ENCODE data around the gene CACNA1A.
"Not testable (repeated sequence)": the region's sequence is repeated elsewhere in the genome, so short reads cannot be mapped to it uniquely, and the experiment has no call there.

The CACNA1A gene

DNA sequence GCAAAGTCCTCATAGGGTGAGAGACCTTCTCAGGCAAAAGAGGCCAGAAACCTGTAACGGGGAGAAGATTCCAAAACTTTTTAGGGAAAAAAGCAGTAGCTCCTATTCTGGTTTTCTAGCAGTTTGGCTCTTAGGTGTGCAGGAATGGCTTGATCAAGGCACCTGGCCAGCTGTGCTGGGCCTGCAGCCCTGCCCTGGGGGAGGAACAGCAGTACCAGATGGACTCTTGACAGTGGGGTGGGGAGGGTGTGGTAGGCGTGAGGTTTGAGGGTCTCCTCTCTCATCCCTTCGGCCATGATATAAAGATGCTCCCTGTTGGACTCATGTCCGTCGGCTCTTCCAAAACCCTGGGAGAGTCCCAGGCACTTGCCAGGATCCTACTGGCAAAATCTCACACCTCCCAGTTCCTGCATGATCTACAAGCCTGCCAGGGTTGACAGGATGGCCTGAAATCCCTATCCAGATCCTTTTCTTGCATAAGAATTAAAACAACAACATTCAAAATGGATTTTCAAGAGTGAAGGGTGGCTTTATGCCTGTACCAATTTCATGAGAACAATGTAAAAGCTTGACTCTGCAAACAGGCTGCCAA, 235.7 kb downstream of the CACNA1A start:
- FAIRE-seq: no peak

DNA sequence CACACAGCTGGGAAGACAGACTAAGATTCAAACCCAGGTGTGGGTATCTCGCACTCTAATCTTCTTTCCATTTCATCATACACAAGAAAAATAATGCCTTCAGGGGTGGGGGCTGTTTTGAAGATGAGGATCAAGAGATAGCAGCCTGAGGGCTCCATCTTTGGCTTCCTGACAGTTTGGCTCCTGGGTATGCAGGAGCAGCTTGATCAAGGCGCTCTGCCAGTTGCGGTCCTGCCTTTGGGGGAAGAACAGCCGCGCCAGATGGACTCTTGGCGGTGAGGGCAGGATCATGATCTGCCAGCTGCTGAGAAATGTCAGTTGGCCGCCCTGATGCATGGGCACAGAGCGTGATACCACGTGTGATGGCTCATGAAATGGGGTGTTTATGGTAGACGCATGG, 236.9 kb downstream of the CACNA1A start:
- no peak for FAIRE-seq

DNA sequence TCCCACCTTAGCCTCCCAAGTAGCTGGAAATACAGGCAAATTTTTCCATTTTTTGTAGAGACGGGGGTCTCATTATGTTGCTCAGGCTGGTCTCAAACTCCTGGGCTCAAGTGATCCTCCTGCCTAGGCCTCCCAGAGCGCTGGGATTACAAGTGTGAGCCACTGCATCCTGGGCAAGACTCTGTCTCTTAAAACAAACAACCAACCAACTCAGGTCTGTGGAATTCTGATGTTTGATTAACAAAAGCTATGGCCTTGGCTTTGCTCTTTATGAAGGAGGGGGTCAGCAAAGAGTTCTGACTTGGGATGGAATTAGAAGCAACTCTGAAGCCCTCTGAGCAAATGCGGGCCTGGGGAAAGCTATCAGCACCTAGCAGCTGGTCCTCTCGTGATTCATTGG, 238.4 kb downstream of the CACNA1A start:
- FAIRE-seq: no peak

DNA sequence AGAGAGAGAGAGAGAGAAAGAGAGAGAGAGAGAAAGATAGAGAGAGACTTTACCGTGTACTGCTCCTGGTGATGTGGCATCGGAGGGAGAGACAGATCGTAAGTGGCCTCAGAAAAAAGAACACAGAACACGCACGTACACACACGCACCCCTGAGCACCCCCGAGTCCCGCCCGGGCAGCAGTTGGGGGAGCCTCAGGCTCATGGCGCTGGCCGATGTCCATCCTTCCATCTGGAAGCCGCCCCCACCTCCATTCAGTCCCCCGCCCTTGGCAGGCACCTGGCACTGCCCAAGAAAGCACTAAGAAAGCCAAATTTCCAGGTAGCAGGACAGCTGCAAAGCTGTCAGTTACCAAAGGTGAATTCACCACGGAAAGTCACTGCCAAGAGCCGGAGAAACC, 239.1 kb downstream of the CACNA1A start:
- no peak for FAIRE-seq

DNA sequence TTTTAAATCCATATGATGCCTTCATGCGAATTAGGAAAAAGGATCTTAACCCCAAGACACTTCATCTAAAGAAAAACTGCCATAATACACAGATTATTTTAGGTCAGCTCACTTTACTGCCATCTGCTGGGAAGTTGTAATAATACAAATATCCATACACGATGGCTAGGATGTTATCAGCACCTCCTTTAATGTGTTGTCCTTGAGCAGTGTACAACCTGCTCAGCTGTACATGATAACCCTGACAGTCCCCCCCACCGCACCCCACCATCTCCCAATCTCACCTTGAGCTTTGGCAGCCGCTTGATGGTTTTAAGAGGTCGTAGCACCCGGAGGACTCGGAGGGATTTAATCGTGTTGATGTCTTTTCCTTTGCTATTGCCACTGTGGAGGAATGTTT, 243.8 kb downstream of the CACNA1A start:
- no peak for FAIRE-seq

DNA sequence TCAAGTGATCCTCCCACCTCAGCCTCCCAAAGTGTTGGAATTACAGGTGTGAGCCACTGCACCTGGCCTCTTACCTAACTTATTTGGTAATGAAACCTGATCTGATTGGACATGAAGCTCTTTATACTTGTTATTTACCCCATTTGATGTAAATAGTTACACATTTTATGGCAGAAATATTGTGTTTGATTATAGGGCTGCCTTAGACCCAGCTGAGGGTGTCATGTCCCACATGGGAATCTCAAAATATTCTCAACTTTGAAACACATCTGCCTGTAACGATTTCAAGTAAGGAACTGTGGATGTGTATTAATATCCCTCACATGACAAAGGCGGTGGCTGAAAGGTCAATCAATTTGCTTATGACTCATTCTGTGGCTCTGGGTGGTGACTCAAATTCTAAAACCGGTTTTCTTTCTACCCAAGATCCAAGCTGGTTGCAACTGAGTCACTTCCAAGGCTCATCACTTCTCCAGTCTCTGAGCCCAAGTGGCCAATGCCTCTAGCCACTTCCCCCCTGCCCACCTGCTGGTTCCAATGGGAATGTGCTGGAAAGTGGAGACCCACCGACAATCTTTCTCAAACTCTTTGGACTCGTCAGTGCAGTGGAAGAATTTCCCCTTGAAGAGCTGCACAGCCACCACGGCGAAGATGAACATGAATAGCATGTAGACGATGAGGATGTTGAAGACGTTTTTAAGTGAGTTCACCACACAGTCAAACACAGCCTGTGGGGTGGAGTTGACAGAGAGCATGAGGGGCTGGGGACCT, 245.2 kb downstream of the CACNA1A start:
- FAIRE-seq: no peak

DNA sequence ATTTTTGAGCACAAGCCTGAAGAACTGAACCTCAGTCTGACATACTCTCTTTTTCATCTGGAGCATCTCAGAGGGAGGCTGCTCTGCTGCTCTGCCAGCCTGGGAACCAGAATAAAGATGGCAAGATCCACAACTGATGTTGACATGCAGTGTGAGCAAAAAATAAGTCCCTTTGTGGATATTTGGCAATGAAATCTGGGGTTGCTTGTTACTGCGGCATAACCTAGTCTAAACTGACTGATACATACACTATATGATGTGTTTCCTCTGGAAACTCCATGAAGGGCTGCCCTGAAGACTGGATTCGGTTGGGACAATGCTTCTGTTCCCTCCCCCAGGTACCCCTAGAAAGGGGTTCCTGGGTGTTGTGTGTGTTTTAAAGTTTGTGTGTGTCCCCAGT, 249.4 kb downstream of the CACNA1A start:
- no peak for FAIRE-seq

DNA sequence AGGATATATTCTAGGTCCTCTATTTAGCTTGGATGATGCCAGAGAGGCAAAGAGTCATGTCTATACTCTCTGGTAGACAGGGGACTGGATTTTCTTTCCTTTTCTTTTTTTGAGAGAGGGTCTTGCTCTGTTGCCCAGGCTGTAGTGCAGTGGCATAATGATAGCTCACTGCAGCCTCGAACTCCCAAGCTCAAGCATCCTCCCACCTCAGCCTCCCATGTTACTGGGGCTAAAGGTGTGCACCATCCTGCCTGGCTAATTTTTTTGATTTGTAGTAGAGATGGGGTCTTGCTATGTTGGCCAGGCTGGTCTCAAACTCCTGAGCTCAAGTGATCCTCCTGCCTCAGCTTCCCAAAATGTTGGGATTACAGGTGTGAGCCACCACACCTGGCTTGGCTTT, 249.9 kb downstream of the CACNA1A start:
- FAIRE-seq: not testable (repeated sequence)

DNA sequence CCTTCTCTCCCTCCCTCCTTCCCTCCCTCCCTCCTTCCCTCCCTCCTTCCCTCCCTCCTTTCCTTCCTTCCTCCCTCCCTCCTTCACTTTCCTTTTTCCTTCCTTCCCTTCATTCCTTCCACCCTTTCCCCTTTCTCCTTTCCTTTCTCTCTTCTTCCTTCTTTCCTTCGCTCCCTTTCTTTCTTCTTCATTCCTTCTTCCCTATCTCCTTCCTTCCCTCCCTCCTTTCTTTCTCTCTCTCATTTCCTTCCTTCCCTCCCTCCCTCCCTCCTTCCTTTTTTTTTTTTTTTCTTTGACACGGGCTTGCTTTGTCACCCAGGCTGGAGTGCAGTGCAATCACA, 250.6 kb downstream of the CACNA1A start:
- no peak for FAIRE-seq

DNA sequence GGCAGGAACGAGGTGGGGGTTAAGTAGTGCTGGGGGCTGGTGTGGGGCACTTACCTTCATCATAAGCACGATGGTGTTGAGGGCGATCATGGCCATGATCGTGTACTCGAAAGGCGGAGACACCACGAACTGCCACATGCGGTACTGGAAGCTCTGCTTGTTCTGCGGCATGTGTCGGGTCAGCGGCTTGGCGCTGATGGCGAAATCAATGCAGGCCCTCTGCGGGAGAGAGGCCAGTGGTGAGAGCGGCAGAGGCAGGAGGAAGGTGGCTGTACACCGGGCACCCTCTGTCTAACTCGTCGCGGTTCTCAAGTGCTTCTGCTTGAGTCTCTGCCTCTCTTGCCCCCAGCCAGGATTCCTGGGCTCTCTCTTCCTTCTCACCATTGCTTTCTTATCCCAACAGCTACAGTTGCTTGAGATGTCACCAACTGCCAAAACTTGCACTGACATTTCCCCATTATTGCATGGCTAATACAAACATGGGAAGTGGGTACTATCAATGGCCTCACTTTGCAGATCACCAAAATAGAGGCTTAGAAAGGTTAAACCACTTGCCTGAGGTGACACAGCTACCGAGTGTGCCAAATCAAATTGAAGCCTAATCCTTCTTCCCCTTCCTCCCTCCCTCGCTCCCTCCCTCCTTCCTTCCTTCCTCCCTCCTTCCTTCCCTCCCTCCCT, 251.1 kb downstream of the CACNA1A start:
- no peak for FAIRE-seq

DNA sequence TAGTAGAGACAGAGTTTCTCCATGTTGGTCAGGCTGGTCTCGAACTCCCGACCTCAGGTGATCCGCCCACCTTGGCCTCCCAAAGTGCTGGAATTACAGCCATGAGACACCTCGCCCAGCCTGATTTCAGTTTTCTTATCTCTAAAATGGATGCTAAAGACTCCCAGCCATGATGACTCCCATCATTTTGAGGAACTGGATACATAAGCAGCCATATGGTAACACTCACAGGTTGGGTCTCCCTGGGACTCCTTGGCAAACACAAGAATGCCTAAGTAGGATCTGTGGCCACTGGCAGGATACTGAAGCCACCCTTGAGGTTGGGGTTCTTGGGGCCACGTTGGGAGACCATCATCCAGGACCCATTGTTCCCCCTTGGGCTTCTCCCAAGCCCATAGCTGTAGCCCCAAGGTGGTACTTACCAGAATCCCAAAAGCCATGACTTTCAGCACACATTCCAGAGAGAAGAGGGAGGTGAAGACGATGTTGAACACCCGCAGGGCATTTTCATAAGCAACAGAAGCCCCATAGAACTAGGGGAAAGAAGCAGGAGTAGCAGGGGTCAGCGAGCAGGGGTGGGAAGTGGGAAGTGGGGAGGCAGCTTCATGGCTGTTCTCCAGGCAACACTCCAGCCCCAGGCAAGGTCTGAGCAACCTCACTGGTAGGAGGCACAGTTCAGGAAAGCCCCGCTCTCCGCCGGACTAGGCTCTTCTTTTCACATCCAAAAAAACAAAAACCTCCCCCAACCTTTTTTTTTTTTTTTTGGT, 253.5 kb downstream of the CACNA1A start:
- FAIRE-seq: no peak

DNA sequence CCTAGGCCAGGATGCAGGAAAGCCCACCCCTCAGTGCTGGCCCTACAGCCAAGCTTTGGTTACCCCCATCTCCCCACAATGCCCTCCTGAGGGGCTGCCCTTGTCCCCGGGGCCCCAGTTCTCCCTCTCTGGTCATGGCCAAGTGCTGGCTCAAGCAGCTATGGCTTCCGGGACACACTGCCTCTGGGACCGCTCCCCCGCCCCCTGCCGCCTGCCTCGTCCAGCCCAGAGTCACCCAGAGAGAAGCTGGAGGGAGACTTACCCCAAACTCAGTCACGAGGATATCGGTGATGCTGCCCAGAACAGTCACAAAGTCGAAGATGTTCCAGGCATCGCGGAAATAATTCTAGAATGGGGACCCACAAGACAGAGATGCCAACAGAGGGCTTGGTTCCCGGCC, 261.4 kb downstream of the CACNA1A start:
- FAIRE-seq: no peak

DNA sequence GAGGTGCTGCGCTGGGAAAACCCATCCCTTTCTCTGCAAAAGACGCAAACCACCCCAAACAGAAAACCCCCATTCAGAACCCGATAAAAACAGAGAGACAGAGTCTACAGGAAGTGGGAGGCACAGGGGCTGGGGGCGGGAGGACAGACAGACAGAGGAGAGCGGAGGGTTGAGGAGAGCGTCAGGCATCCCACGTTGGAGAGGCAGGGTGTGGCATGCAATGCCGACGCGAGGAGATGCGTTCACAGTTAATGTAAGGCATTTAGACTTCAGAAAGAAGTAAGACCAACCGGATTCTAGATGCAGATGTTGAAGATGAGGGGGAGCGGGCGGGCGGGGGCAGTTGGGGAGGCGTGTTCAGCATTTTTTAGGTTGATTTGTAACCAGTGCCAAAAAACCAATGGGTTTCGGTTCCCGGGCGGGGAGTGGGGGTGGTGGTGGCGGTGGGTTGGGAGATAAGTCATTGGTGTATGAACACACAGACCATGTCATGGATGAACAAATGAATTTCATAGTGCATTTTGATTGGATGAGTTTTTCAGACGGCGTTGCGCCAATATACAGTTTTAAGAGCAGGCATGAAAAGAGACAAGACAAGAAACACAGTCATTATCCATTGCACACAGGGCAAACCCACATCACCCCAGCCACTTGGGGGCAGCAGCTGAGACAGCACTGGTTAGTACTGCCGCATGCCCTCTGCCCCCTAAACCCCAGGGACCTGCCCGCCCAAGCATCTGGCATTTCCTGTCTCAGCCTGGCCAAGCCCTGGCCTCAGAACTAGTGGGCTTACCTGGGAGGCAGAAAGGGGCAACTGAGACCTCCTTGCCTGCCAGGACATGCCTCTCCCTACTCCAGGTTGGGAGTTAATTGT, 264.8 kb downstream of the CACNA1A start:
- no peak for FAIRE-seq

DNA sequence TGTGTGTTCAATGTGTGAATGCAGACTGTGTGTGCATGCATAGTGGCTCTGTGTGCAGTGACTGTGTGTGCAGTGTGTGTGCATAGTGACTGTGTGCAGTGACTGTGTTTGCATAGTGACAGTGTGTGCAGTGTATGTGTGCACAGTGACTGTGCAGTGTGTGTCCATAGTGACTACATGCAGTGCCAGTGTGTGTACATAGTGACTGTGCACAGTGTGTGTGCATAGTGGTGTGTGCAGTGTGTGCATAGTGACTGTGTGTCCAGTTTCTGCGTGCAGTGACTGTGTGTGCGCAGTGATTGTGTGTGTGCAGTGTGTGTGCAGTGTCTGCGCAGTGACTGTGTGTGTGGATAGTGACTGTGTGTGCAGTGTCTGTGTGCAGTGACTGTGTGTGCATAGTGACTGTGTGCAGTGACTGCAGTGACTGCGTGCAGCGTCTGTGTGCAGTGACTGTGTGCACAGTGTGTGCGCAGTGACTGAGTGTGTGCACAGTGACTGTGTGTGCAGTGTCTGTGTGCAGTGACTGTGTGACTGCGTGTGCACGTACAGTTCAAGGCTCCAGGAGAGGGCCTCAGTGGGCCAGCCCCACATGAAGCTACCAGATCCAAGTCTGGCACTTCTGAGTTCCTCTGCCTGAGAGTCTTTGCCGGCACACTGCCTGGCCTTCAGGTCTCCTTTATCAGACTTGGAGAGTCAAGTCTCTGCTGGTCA, 265.8 kb downstream of the CACNA1A start:
- no peak for FAIRE-seq

DNA sequence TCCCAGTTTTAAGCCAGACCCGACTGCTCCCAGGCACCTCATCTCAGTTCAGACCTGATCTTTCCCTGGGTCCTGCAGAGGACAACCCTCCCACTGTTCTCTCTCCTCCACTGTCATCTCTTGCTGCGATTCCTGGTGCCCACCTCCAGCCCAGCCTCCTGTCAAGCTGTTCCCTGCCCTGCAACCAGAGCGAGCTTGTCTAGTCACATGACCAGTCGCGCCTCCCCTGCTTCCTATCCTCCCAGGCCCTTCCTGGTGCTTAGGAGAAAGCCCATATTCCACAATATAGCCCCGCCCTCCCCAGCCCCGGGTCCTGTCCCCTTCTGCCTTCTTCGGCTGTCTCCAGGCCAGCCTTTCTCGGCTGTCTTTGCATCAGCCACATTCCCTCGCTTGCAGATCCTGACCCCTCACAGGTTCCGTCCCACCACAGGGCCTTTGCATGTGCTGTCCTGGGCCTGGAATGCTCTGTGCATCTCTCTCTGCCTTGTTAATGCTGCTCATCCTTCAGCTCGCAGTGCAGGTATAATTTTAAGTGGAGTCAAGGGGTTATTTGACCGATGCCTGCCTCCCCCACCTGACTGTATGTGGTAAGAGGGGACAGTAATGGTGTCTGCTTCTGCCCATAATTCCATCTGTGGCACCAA, 267.3 kb downstream of the CACNA1A start:
- no peak for FAIRE-seq

DNA sequence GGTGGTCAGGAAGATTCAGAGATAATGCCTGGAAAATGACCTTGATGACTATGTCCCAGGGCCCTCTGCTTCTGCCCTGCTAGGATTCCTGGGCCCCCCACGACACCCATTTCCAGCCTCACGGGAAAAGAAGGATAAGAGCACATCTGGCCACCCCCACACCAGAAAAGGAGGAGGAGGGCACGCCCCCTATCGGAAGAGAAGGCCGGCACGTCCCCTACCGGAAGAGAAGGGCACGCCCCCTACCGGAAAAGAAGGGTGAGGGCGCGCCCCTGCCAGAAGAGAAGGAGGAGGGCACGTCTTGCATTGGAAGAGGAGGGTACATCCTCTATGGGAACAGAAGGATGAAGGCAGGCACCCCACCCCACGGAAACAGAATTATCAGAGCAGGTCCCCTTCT, 271.8 kb downstream of the CACNA1A start:
- no peak for FAIRE-seq

DNA sequence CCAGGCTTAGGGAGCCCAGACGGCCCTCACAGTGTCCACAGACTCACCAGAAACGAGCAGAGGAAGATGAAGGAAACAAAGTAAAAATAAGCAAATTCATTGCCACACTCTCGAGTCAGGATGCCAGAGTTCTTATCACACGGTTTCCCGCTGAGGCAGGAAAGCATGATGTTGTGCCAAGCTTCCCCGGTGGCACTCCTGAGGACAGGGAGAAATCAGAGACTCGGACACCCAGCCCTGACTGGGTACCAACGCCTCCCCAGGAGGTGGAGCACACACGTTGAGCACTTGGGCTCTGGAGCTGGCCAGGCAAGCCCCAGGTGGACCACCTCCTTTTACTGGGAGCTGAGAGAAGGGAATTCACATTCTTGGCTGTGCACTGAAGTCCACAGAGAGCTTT, 274.6 kb downstream of the CACNA1A start:
- no peak for FAIRE-seq

DNA sequence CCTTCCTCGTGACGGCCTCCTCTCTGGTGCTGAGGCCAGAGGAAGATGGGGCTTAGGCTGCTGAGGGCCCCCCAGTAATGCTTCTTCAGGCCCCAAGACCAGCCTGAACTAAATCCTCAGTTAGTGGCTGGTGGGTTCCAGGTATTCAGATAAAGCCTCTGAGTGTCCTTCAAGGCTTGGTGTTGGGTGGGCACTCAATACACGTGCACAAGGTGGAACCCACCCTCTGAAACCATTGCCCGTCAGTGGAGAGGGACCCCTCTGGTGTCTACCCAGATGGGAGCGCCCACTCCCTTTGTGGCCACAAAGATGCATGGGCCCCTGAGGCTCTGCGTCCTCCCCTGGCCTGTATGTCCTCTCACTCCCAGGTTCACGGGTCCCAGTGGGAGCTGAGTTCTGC, 277.0 kb downstream of the CACNA1A start:
- no peak for FAIRE-seq

DNA sequence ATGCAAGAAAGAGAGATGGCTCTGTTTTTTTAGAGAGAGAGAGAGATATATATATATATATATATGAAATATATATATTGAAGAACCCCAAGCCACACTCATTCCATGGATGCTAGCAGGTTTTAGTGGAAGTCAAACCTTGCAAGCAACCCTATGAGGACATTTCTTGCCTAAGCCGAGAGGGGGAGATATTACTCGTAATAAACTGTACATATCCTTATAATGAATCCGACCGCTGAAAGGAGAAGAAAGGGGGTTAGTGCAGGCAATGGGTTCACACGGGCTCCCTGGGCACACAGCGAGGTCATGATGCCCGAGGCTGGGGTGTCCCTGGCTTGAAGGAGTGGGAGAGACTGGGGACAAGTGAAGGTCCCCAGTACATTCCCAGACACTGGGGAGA, 277.7 kb downstream of the CACNA1A start:
- FAIRE-seq: no peak

DNA sequence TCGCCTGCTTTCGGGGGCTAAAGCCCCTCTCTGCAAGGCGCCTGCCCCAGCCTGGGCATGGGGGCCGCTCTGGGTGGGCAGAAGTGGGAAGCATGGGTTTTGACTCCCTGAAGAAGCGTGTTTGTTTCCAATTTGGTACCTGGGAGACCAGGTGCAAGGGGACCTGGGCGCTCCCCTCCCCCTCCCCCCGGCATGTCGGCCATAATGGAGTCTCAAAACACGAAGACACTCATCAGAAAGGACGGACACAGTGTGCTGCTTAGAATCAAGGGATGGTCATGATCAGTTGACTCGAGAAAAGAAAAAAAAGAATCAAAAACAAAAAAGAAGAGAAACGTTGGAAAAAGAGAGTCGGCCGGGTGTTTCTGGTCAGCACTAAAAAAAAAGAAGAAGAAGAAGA, 279.3 kb downstream of the CACNA1A start:
- FAIRE-seq: no peak

Data from endometrium (tissue), 2 donors.